IMR-90 (cell line): Measurements from ENCODE around the gene DPYD. TPM values are rescaled to one million over a fixed set of nuclear protein-coding genes. Genes with fewer than 3 reads are reported as not detected.
A peak's percentile ranks its signal among the peaks of the same experiment; 100 is the strongest.

Experiments
- ATAC-seq: fragments of 200-7000 bp; cut with Tn5 transposase; 2 replicates; pipeline ENCODE4 v1.9.1; 2020; ENCODE audit warnings: low read depth, mild to moderate bottlenecking, moderate library complexity
- BruUV-seq: library from RNA; stranded (reverse); fragments of 400-500 nt; replicated peaks from 2 replicates; lab custom pipeline; 2021; lab: Mats Ljungman, UMichigan
- CTCF ChIA-PET: fragments of 300-600 bp; formaldehyde crosslinking; extraction: SDS; loops from one replicate; lab custom pipeline; 2021; ENCODE audit warnings: antibody characterized with exemption; lab: Yijun Ruan, JAX
- POLR2A ChIA-PET: fragments of 300-600 bp; sonication (Branson Sonifier 250); formaldehyde crosslinking; loops from one replicate; lab custom pipeline; 2022; ENCODE audit warnings: antibody characterized with exemption; ENCODE audit not compliant: unreplicated experiment; lab: Charles Lee
- DNase-seq: peaks from one replicate; pipeline ENCODE4 v3.0.0; 2013
- H2AFZ ChIP-seq: replicated peaks from 2 replicates; pipeline ENCODE3; 2013; ENCODE audit warnings: low read length, mild to moderate bottlenecking; ENCODE audit not compliant: poor library complexity
- H2AK5ac ChIP-seq: 2 replicates; pipeline ENCODE4 v1.6.1; 2013; ENCODE audit warnings: low read depth, low read length, inconsistent platforms
- H2AK9ac ChIP-seq: replicated peaks from 2 replicates; pipeline ENCODE3; 2013; ENCODE audit warnings: mild to moderate bottlenecking, low read depth, low read length, moderate library complexity; ENCODE audit not compliant: poor library complexity
- H2BK120ac ChIP-seq: 2 replicates; pipeline ENCODE4 v1.6.1; 2013; ENCODE audit warnings: low read depth, low read length, inconsistent platforms
- H2BK15ac ChIP-seq: 3 replicates; pipeline ENCODE4 v1.6.1; 2013; ENCODE audit warnings: low read depth, low read length, inconsistent platforms
- H2BK20ac ChIP-seq: 2 replicates; pipeline ENCODE4 v1.6.1; 2013; ENCODE audit warnings: low read depth, mild to moderate bottlenecking, inconsistent platforms, low read length, moderate library complexity
- H2BK5ac ChIP-seq: 2 replicates; pipeline ENCODE4 v1.6.1; 2013; ENCODE audit warnings: mild to moderate bottlenecking, low read depth, low read length, inconsistent platforms; ENCODE audit not compliant: poor library complexity, severe bottlenecking
- H3K14ac ChIP-seq: replicated peaks from 2 replicates; pipeline ENCODE4 v1.6.1; 2013; ENCODE audit warnings: low read depth, low read length, inconsistent platforms
- H3K18ac ChIP-seq: 2 replicates; pipeline ENCODE4 v1.6.1; 2013; ENCODE audit warnings: low read depth, low read length, control low read depth
- H3K23ac ChIP-seq: 2 replicates; pipeline ENCODE4 v1.6.1; 2013; ENCODE audit warnings: low read depth, low read length, inconsistent platforms
- H3K27ac ChIP-seq: 2 replicates; pipeline ENCODE4 v1.5.1; 2013; ENCODE audit warnings: mild to moderate bottlenecking, control low read depth, low read length; ENCODE audit not compliant: insufficient read depth
- H3K27me3 ChIP-seq: 2 replicates; pipeline ENCODE4 v1.6.1; 2013; ENCODE audit warnings: low read length; ENCODE audit not compliant: control insufficient read depth, insufficient read depth
- H3K36me3 ChIP-seq: 2 replicates; pipeline ENCODE4 v1.6.1; 2013; ENCODE audit warnings: low read length, mixed read lengths; ENCODE audit not compliant: control insufficient read depth, insufficient read depth
- H3K4ac ChIP-seq: 2 replicates; pipeline ENCODE4 v1.6.1; 2013; ENCODE audit warnings: low read depth, low read length, inconsistent platforms
- H3K4me1 ChIP-seq: 2 replicates; pipeline ENCODE4 v1.6.1; 2013; ENCODE audit warnings: low read length, mixed read lengths; ENCODE audit not compliant: control insufficient read depth, insufficient read depth
- H3K4me2 ChIP-seq: 2 replicates; pipeline ENCODE4 v1.6.1; 2013; ENCODE audit warnings: low read depth, mild to moderate bottlenecking, control low read depth, low read length, moderate library complexity
- H3K4me3 ChIP-seq: 2 replicates; pipeline ENCODE4 v1.5.1; 2013; ENCODE audit warnings: low read depth, mild to moderate bottlenecking, control low read depth, low read length, moderate library complexity; ENCODE audit not compliant: insufficient read depth
- H3K56ac ChIP-seq: 2 replicates; pipeline ENCODE4 v1.6.1; 2013; ENCODE audit warnings: low read length, inconsistent platforms; ENCODE audit not compliant: insufficient read depth; ENCODE audit errors: extremely low read depth
- H3K79me1 ChIP-seq, 2 experiments: 2 replicates each; pipeline ENCODE4 v1.6.1; 2013; ENCODE audit warnings: low read length in 2 of 2, inconsistent platforms in 1 of 2, low read depth in 1 of 2
- H3K9ac ChIP-seq: 2 replicates; pipeline ENCODE4 v1.6.1; 2013; ENCODE audit warnings: low read depth, low read length, control low read depth
- H3K9me1 ChIP-seq: 2 replicates; pipeline ENCODE4 v1.6.1; 2013; ENCODE audit warnings: low read length, inconsistent platforms; ENCODE audit not compliant: insufficient read depth
- H3K9me3 ChIP-seq: 2 replicates; pipeline ENCODE4 v1.6.1; 2013; ENCODE audit warnings: low read length; ENCODE audit not compliant: control insufficient read depth, insufficient read depth
- H4K20me1 ChIP-seq: 2 replicates; pipeline ENCODE4 v1.6.1; 2013; ENCODE audit warnings: low read length, inconsistent platforms; ENCODE audit not compliant: insufficient read depth
- H4K5ac ChIP-seq: 2 replicates; pipeline ENCODE4 v1.6.1; 2013; ENCODE audit warnings: mild to moderate bottlenecking, low read depth, low read length, control low read depth
- H4K8ac ChIP-seq, 2 experiments: 2 replicates each; pipeline ENCODE4 v1.6.1; 2013; ENCODE audit warnings: low read depth in 2 of 2, low read length in 2 of 2, control low read depth in 1 of 2, inconsistent platforms in 1 of 2
- H4K91ac ChIP-seq: 2 replicates; pipeline ENCODE4 v1.6.1; 2013; ENCODE audit warnings: low read depth, low read length, inconsistent platforms; ENCODE audit not compliant: insufficient read depth
- BHLHE40 ChIP-seq: fragments of 150-350 bp; IDR thresholded peaks from 2 replicates; pipeline ENCODE4 v1.6.1; 2016; ENCODE audit warnings: mild to moderate bottlenecking, low read depth, low read length
- CEBPB ChIP-seq: IDR thresholded peaks from 2 replicates; pipeline ENCODE4 v1.6.1; 2012; ENCODE audit warnings: low read depth, low read length, improper control_type of control experiment
- CTCF ChIP-seq: conservative IDR thresholded peaks from 2 replicates; pipeline ENCODE4 v1.5.1; 2012; ENCODE audit warnings: mild to moderate bottlenecking, low read depth, low read length, improper control_type of control experiment
- FOS ChIP-seq: fragments of 150-350 bp; IDR thresholded peaks from 2 replicates; pipeline ENCODE4 v1.6.1; 2016; ENCODE audit warnings: low read depth, low read length
- MAZ ChIP-seq: IDR thresholded peaks from 2 replicates; pipeline ENCODE4 v1.6.1; 2012; ENCODE audit warnings: low read depth, mild to moderate bottlenecking, low read length, improper control_type of control experiment, moderate library complexity, borderline replicate concordance
- MXI1 ChIP-seq: IDR thresholded peaks from 2 replicates; pipeline ENCODE4 v1.6.1; 2012; ENCODE audit warnings: low read depth, mild to moderate bottlenecking, low read length, moderate library complexity, borderline replicate concordance
- NFE2L2 ChIP-seq: fragments of 150-350 bp; IDR thresholded peaks from 2 replicates; pipeline ENCODE4 v1.6.1; 2016; ENCODE audit warnings: low read depth, mild to moderate bottlenecking, low read length
- POLR2A ChIP-seq: IDR thresholded peaks from 2 replicates; pipeline ENCODE4 v1.6.1; 2012; ENCODE audit warnings: mild to moderate bottlenecking, low read depth, low read length
- RCOR1 ChIP-seq: IDR thresholded peaks from 2 replicates; pipeline ENCODE4 v1.6.1; 2012; ENCODE audit warnings: mild to moderate bottlenecking, low read length, improper control_type of control experiment; ENCODE audit not compliant: insufficient replicate concordance
- RFX5 ChIP-seq: IDR thresholded peaks from 2 replicates; pipeline ENCODE4 v1.8.0; 2012; ENCODE audit warnings: low read depth, mild to moderate bottlenecking, low read length, moderate library complexity
- SMC3 ChIP-seq: fragments of 150-350 bp; IDR thresholded peaks from 2 replicates; pipeline ENCODE4 v1.6.1; 2016; ENCODE audit warnings: low read depth, mild to moderate bottlenecking, antibody characterized with exemption, low read length, moderate library complexity
- USF2 ChIP-seq: fragments of 150-350 bp; IDR thresholded peaks from 2 replicates; pipeline ENCODE4 v1.6.1; 2017; ENCODE audit warnings: mild to moderate bottlenecking, antibody characterized with exemption, low read length, low read depth
- WGBS, 2 experiments: methylation state at CpG; one replicate each; pipeline versions ENCODE4 v1.1.5 to v1.1.7; 2013; ENCODE audit warnings: missing lambda C conversion rate in 2 of 2; ENCODE audit not compliant: insufficient read length in 1 of 2; ENCODE audit errors: extremely low coverage in 2 of 2; 5-methylcytosine and 5-hydroxymethylcytosine counted together
- dilution Hi-C: fragments of 300-500 bp; cut with HindIII; formaldehyde crosslinking; loops from one replicate; pipeline ENCODE4 v1.14.3; 2018; ENCODE audit warnings: low sequenced_read_pairs; ENCODE audit not compliant: unreplicated experiment
- in situ Hi-C: fragments of 300-500 bp; cut with MboI; formaldehyde crosslinking; loops from 3 replicates; pipeline ENCODE4 v1.14.3; 2019; ENCODE audit warnings: low sequenced_read_pairs, inconsistent platforms, mixed read lengths
- intact Hi-C: fragments of 100-400 bp; cut with micrococcal nuclease; formaldehyde crosslinking; loops from 2 replicates; pipeline ENCODE4 v1.10.0; 2022
- polyA plus RNA-seq, 3 experiments: library from polyadenylated mRNA; depleted of rRNA; stranded (reverse); fragments of >200 nt; gene quantifications; 2 replicates each; pipeline ENCODE4 v1.2.3, GENCODE V29; 2012; ENCODE audit warnings: low replicate concordance in 1 of 3
- total RNA-seq: library from RNA; depleted of rRNA; stranded (reverse); fragments of >200 nt; gene quantifications from 2 replicates; pipeline ENCODE4 v1.2.3, GENCODE V29; 2012

DPYD gene
- total and polyA plus RNA-seq, 2 of the 4 experiments (the other 2 are of a cell fraction): 9.3 to 47.3 TPM

GRCh38 chr1:97352936-97353382, 567.9 kb downstream of the DPYD start:
- no peak for TF ChIP-seq SMC3
- TF ChIP-seq RFX5: no peak
- no peak for TF ChIP-seq USF2
- no peak for TF ChIP-seq NFE2L2
- TF ChIP-seq CEBPB: no peak
- no peak for TF ChIP-seq CTCF
- no peak for TF ChIP-seq FOS
- TF ChIP-seq POLR2A: no peak
- no peak for TF ChIP-seq RCOR1
- TF ChIP-seq MXI1: no peak
- no peak for TF ChIP-seq MAZ
- no peak for TF ChIP-seq BHLHE40
- no peak overlapping the region for H2AFZ ChIP-seq
- no peaks in the 10 kb centered on the region for H3K79me1 ChIP-seq
- H3K23ac ChIP-seq: no peak overlapping the region
- no peaks in the 10 kb centered on the region for H4K20me1 ChIP-seq
- 80% methylated on average over 1 of the region's 4 CpGs; no CpG with 5 or more reads in 1 of the 2 experiments for WGBS, 2 experiments
- dilution Hi-C loops: no loop called here
- no peak overlapping the region for H3K4me2 ChIP-seq
- no peak overlapping the region; the same call in 2 of the 3 replicates for H2BK15ac ChIP-seq
- H3K27me3 ChIP-seq: no peaks in the 10 kb centered on the region
- no peak overlapping the region for H4K5ac ChIP-seq
- peak overlapping the region; percentile 63; the same call in 1 of the 2 replicates for H2BK120ac ChIP-seq
- DNase-seq (no peak), ATAC-seq (no peak)
- H4K8ac ChIP-seq: no peak overlapping the region
- no TSS peak for BruUV-seq
- H3K27ac ChIP-seq: no peak overlapping the region
- intact Hi-C loops: no loop called here
- ChIA-PET POLR2A (no interaction called here), CTCF (no interaction called here)
- peak overlapping the region; percentile 54; the same call in 1 of the 2 replicates for H3K4ac ChIP-seq
- peak overlapping the region; percentile 21; the same call in 1 of the 2 replicates for H4K91ac ChIP-seq
- no peak overlapping the region for H2BK5ac ChIP-seq
- no peaks in the 10 kb centered on the region for H3K9me1 ChIP-seq
- in situ Hi-C loops: no loop called here
- no peak overlapping the region for H2AK9ac ChIP-seq
- H3K14ac ChIP-seq: no peak overlapping the region
- no peak overlapping the region for H3K56ac ChIP-seq
- H3K36me3 ChIP-seq: no peaks in the 10 kb centered on the region
- no peak overlapping the region for H3K18ac ChIP-seq
- no peak overlapping the region for H3K4me3 ChIP-seq
- no peak overlapping the region for H2BK20ac ChIP-seq
- H3K4me1 ChIP-seq: peaks cover 1% of the 10 kb centered on the region; the same call in 1 of the 2 replicates
- 0 out of 2 replicates have a peak overlapping the region, but pooled peaks have one; percentile 36 for H2AK5ac ChIP-seq
- peaks cover 1% of the 10 kb centered on the region; the same call in 1 of the 2 replicates for H3K9me3 ChIP-seq
- H3K9ac ChIP-seq: no peak overlapping the region
